ENCODE measurements around the gene KRTAP17-1. TPM values are rescaled to one million over a fixed set of nuclear protein-coding genes. Genes with fewer than 3 reads are reported as not detected.

KRTAP17-1 gene
- total and polyA plus RNA-seq, 8 donors, result not detected

DNA sequence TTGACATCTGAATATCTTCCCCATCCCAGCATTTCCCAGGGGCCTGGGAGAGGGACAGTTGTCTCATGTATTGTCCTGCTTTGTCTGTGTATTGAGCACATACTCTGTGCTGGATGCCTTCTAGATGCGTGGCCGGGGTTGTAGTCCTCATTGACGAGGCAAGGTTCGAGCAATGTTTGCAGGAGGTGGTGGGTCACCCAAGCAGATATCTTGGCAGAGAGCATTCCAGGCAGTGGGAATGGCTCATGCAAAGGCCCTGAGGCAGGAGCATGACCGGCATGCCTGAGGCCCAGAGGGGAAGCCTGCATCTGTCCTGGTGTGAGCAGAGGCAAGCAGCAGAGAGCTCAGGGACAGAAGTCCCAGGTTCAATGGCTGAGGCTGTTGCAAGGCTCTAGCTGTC, 17.6 kb upstream of the KRTAP17-1 start:
- DNase-seq, result no peak
- intact Hi-C loops (cut with DNase I), result no loop called here
- TF ChIP-seq CTCF (IDR thresholded peaks at IDR 0.05), result no peak
- Histone ChIP-seq H3K4me3 (no peak overlapping the region), H3K27ac (no peak overlapping the region), H3K36me3 (no peaks in the 10 kb centered on the region), H3K9me3 (no peaks in the 10 kb centered on the region), H3K4me1 (no peaks in the 10 kb centered on the region), H3K27me3 (no peaks in the 10 kb centered on the region)
- FAIRE-seq, result no peak
- no peak for ATAC-seq
- WGBS, 2 donors, result 87 to 96% methylated on average over 5 of the region's 5 CpGs

DNA sequence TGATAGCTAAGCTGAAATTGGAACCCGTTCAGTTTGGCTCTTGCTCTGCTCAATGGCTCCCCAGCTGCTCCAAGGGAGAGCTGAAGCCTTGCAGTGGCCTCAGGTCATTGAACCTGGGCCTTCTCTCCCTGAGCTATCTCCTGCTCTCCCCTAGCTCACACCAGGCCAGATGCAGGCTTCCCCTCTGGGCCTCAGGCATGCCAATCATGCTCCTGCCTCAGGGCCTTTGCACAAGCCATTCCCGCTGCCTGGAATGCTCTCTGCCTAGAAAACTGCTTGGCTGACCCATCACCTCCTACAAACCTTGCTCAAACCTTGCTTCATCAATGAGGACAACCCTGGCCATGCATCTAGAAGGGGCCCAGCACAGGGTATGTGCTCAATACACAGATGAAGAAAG, 16.7 kb upstream of the KRTAP17-1 start:
- no peaks in the 10 kb centered on the region for H3K9me3 ChIP-seq
- 69 to 76% methylated on average over 2 of the region's 2 CpGs for WGBS, 2 donors
- no peaks in the 10 kb centered on the region for H3K27me3 ChIP-seq
- no peak overlapping the region for H3K4me3 ChIP-seq
- intact Hi-C loops (cut with DNase I), result no loop called here
- H3K4me1 ChIP-seq, result no peaks in the 10 kb centered on the region
- no peaks in the 10 kb centered on the region for H3K36me3 ChIP-seq
- FAIRE-seq, result no peak
- ATAC-seq, result no peak
- H3K27ac ChIP-seq, result no peak overlapping the region
- TF ChIP-seq CTCF (IDR thresholded peaks at IDR 0.05), result no peak
- no peak for DNase-seq

- H3K27me3 ChIP-seq, result no peaks in the 10 kb centered on the region
- no peaks in the 10 kb centered on the region for H3K36me3 ChIP-seq
- intact Hi-C loops (cut with DNase I), result no loop called here
- peak in 1 of 6 donors; percentile 32 for DNase-seq
- H3K4me3 ChIP-seq, result no peak overlapping the region
- H3K9me3 ChIP-seq, result no peaks in the 10 kb centered on the region
- 49 to 57% methylated on average over 7 of the region's 7 CpGs for WGBS, 2 donors
- no peak for ATAC-seq
- H3K27ac ChIP-seq, result no peak overlapping the region
- H3K4me1 ChIP-seq, result no peaks in the 10 kb centered on the region
- TF ChIP-seq CTCF (IDR thresholded peaks at IDR 0.05), result no peak
- no peak for FAIRE-seq
These were observed 16.1 kb upstream of the KRTAP17-1 start for GRCh38 chr17:41331606-41332005.

GRCh38 chr17:41329279-41329948, 13.9 kb upstream of the KRTAP17-1 start:
- peak in 3 of 4 donors; percentile 24 to 35 (median 26) for TF ChIP-seq CTCF (IDR thresholded peaks at IDR 0.05)
- Histone ChIP-seq H3K4me3 (no peak overlapping the region), H3K27ac (no peak overlapping the region), H3K9me3 (no peaks in the 10 kb centered on the region), H3K27me3 (no peaks in the 10 kb centered on the region), H3K4me1 (no peaks in the 10 kb centered on the region), H3K36me3 (no peaks in the 10 kb centered on the region)
- no peak for FAIRE-seq
- DNase-seq, result peak in 2 of 6 donors; percentile 32 to 43
- peak in 3 of 4 donors; percentile 67 to 77 (median 72) for ATAC-seq
- intact Hi-C loops (cut with DNase I), result loop anchor here in 1 of 3 donors (5.0 kb wide), 1 partner anchor 422 kb away; no protein-coding TSS in a partner anchor
- 43 to 51% methylated on average over 13 of the region's 13 CpGs for WGBS, 2 donors

- H3K27me3 ChIP-seq, result no peaks in the 10 kb centered on the region
These were observed 12.7 kb upstream of the KRTAP17-1 start for GRCh38 chr17:41328207-41328606.

More at GRCh38 chr17:41328207-41328606, 12.7 kb upstream of the KRTAP17-1 start:
- no peak for DNase-seq
- ATAC-seq, result no peak
- TF ChIP-seq CTCF (IDR thresholded peaks at IDR 0.05), result no peak
- Histone ChIP-seq H3K4me1 (no peaks in the 10 kb centered on the region), H3K36me3 (no peaks in the 10 kb centered on the region), H3K4me3 (no peak overlapping the region), H3K27ac (no peak overlapping the region), H3K9me3 (no peaks in the 10 kb centered on the region)
- FAIRE-seq, result no peak
- intact Hi-C loops (cut with DNase I), result loop anchor here in 1 of 3 donors (5.0 kb wide), 1 partner anchor 421 kb away; no protein-coding TSS in a partner anchor
- 62 to 76% methylated on average over 7 of the region's 7 CpGs for WGBS, 2 donors

Data from pancreas (tissue), 10 donors.